HepG2 (cell line): ENCODE data around the gene GPSM1. TPM values are rescaled to one million over a fixed set of nuclear protein-coding genes. Genes with fewer than 3 reads are reported as not detected.

Experiments
- ATF7-NPFF ChIP-seq: sonication (generic); formaldehyde crosslinking; IDR thresholded peaks from 2 replicates; pipeline ENCODE4 v1.8.1; 2023; ENCODE audit warnings: mild to moderate bottlenecking, low read depth, missing genetic modification reagents, moderate library complexity
- CBFB ChIP-seq: sonication (generic); formaldehyde crosslinking; IDR thresholded peaks from 2 replicates; pipeline ENCODE4 v1.4.0; 2020; ENCODE audit warnings: missing genetic modification reagents
- CC2D1A ChIP-seq: sonication (generic); formaldehyde crosslinking; IDR thresholded peaks from 2 replicates; pipeline ENCODE4 v1.8.1; 2023; ENCODE audit warnings: mild to moderate bottlenecking, missing genetic modification reagents
- CCDC6 ChIP-seq: sonication (generic); formaldehyde crosslinking; IDR thresholded peaks from 2 replicates; pipeline ENCODE4 v1.8.1; 2022; ENCODE audit warnings: mild to moderate bottlenecking, missing genetic modification reagents, moderate library complexity
- GPN1 ChIP-seq: sonication (generic); formaldehyde crosslinking; IDR thresholded peaks from 2 replicates; pipeline ENCODE4 v1.5.1; 2020; ENCODE audit warnings: missing genetic modification reagents, borderline replicate concordance
- HNRNPL ChIP-seq: fragments of 200-400 bp; formaldehyde crosslinking; IDR thresholded peaks from 2 replicates; pipeline ENCODE4 v1.6.1; 2017; ENCODE audit warnings: mild to moderate bottlenecking, low read depth, low read length
- HOXD1 ChIP-seq: sonication (generic); formaldehyde crosslinking; IDR thresholded peaks from 2 replicates; pipeline ENCODE4 v1.5.0; 2020; ENCODE audit warnings: missing genetic modification reagents
- ISL2 ChIP-seq: sonication (generic); formaldehyde crosslinking; IDR thresholded peaks from 2 replicates; pipeline ENCODE4 v1.5.0; 2020; ENCODE audit warnings: missing genetic modification reagents
- JDP2 ChIP-seq: sonication (generic); formaldehyde crosslinking; IDR thresholded peaks from 2 replicates; pipeline ENCODE4 v1.8.1; 2022; ENCODE audit warnings: missing genetic modification reagents, borderline replicate concordance
- NFE2L2 ChIP-seq: fragments of 150-350 bp; IDR thresholded peaks from 2 replicates; pipeline ENCODE4 v1.6.1; 2014; ENCODE audit warnings: low read length
- ONECUT2 ChIP-seq: sonication (generic); formaldehyde crosslinking; IDR thresholded peaks from 2 replicates; pipeline ENCODE4 v1.4.0; 2020; ENCODE audit warnings: missing genetic modification reagents
- ZFP36L1 ChIP-seq: sonication (generic); formaldehyde crosslinking; IDR thresholded peaks from 2 replicates; pipeline ENCODE4 v1.8.0; 2022; ENCODE audit warnings: mild to moderate bottlenecking, missing genetic modification reagents, moderate library complexity
- ZFP82 ChIP-seq: sonication (generic); formaldehyde crosslinking; IDR thresholded peaks from 2 replicates; pipeline ENCODE4 v1.5.1; 2020; ENCODE audit warnings: mild to moderate bottlenecking, missing genetic modification reagents, borderline replicate concordance
- ZIK1 ChIP-seq: sonication (generic); formaldehyde crosslinking; IDR thresholded peaks from 2 replicates; pipeline ENCODE4 v1.5.0; 2020; ENCODE audit warnings: mild to moderate bottlenecking, low read depth, missing genetic modification reagents, borderline replicate concordance
- ZMYM3 ChIP-seq: sonication (generic); formaldehyde crosslinking; IDR thresholded peaks from 2 replicates; pipeline ENCODE4 v1.5.1; 2020; ENCODE audit warnings: mild to moderate bottlenecking, missing genetic modification reagents
- ZNF207 ChIP-seq: fragments of 450-650 bp; IDR thresholded peaks from 2 replicates; pipeline ENCODE4 v1.6.1; 2016; ENCODE audit warnings: antibody characterized with exemption, borderline replicate concordance
- ZNF556 ChIP-seq: sonication (generic); formaldehyde crosslinking; IDR thresholded peaks from 2 replicates; pipeline ENCODE4 v1.4.0; 2020; ENCODE audit warnings: mild to moderate bottlenecking, missing genetic modification reagents, borderline replicate concordance
- ZNF782 ChIP-seq: sonication (generic); formaldehyde crosslinking; IDR thresholded peaks from 2 replicates; pipeline ENCODE4 v1.4.0; 2020; ENCODE audit warnings: missing genetic modification reagents, mild to moderate bottlenecking, borderline replicate concordance
- polyA plus RNA-seq, 8 experiments: library from polyadenylated mRNA; depleted of rRNA in 3 of 8; stranded (reverse) in 7 of 8; unstranded in 1 of 8; fragments of >200 nt; fragmentation: Illumina TruSeq in 4 of 8; extraction: Trizol in 4 of 8; gene quantifications; 2 replicates each; pipeline versions ENCODE4 v1.2.1 to v1.2.3, GENCODE V29; 2011 to 2016; ENCODE audit warnings: low read depth in 4 of 8, missing spikeins in 1 of 8, mixed read lengths in 1 of 8; ENCODE audit not compliant: insufficient read depth in 1 of 8
- total RNA-seq, 5 experiments: library from RNA; depleted of rRNA; stranded (reverse); fragments of >200 nt; fragmentation: Illumina TruSeq; extraction: Trizol; gene quantifications; 2 replicates each; pipeline ENCODE4 v1.2.3, GENCODE V29; 2016; ENCODE audit warnings: low read depth in 1 of 5
- TF ChIP-seq, protein P1 (sequence below): sonication (generic); formaldehyde crosslinking; IDR thresholded peaks from 2 replicates; pipeline ENCODE4 v1.5.0; 2020; ENCODE audit warnings: missing genetic modification reagents
- TF ChIP-seq, protein P2 (sequence below): sonication (generic); formaldehyde crosslinking; IDR thresholded peaks from 2 replicates; pipeline ENCODE4 v1.5.0; 2020; ENCODE audit warnings: missing genetic modification reagents
- TF ChIP-seq, protein P3 (sequence below): sonication (generic); formaldehyde crosslinking; IDR thresholded peaks from 2 replicates; pipeline ENCODE4 v1.5.1; 2020; ENCODE audit warnings: mild to moderate bottlenecking, missing genetic modification reagents, borderline replicate concordance
- TF ChIP-seq, protein P4 (sequence below): sonication (generic); formaldehyde crosslinking; IDR thresholded peaks from 2 replicates; pipeline ENCODE4 v1.8.0; 2023; ENCODE audit warnings: mild to moderate bottlenecking, missing genetic modification reagents
- TF ChIP-seq, protein P5 (sequence below): sonication (generic); formaldehyde crosslinking; IDR thresholded peaks from 2 replicates; pipeline ENCODE4 v1.4.0; 2020; ENCODE audit warnings: mild to moderate bottlenecking, missing genetic modification reagents
- TF ChIP-seq, protein P6 (sequence below): sonication (generic); formaldehyde crosslinking; IDR thresholded peaks from 2 replicates; pipeline ENCODE4 v1.4.0; 2020; ENCODE audit warnings: missing genetic modification reagents

Gene GPSM1
- total and polyA plus RNA-seq, 2 of the 13 experiments (the other 11 are each of a cell fraction or from before 2014, with no cell fraction given): 1.0 to 2.4 TPM

DNA sequence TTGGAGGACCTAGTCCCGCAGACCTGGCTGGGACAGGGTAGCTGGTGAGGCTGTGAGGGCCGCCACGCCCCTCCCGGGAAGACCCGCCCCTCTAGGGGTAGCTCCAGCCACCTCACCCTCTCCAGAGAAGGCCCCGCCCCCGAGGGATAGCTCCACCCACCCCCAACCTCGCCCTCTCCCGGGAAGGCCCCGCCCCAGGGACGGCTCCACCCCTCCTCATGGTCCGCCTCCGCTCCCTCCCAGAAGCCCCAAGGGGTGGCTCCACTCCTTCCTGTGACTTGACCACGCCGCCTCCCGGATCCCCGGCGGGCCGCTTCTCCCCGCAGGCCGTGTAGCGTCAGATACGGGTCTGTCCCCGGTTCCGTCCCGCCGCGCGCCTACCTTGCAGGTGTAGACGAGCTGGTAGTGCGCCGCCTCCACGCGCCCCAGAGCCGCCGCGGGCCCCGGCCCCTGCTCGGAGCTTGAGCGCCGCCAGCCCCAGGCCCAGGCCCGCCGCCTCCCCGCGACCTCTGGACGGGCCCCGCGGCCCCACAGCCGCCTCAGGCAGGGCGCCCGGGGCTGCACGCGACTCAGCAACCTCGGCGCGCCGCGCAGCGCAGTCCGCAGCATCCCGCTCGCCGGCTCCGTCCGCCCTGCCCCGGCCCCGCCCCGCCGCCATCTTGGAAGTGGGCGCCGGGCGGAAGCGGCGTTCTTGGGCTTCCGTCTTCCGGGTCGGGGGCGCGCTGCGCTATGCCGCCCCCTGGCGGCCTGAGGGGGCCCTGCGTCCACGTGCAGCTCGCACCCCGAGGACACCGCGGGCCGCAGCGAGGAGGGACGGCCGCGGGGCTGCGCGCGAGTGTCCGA lies 36.0 kb downstream of the GPSM1 start, which contains the start of gene DNLZ (continued):
- TF ChIP-seq, protein P1, sequence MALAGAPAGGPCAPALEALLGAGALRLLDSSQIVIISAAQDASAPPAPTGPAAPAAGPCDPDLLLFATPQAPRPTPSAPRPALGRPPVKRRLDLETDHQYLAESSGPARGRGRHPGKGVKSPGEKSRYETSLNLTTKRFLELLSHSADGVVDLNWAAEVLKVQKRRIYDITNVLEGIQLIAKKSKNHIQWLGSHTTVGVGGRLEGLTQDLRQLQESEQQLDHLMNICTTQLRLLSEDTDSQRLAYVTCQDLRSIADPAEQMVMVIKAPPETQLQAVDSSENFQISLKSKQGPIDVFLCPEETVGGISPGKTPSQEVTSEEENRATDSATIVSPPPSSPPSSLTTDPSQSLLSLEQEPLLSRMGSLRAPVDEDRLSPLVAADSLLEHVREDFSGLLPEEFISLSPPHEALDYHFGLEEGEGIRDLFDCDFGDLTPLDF (CRISPR knock-in tag): peak; percentile 62; the same call in 1 of the 2 replicates
- no peak for TF ChIP-seq GPN1
- TF ChIP-seq ZFP82 (CRISPR knock-in tag): no peak
- no peak; the same call in 1 of the 2 replicates for TF ChIP-seq HOXD1 (CRISPR knock-in tag)
- peak; percentile 95 for TF ChIP-seq CCDC6 (CRISPR knock-in tag)
- TF ChIP-seq, protein P2, sequence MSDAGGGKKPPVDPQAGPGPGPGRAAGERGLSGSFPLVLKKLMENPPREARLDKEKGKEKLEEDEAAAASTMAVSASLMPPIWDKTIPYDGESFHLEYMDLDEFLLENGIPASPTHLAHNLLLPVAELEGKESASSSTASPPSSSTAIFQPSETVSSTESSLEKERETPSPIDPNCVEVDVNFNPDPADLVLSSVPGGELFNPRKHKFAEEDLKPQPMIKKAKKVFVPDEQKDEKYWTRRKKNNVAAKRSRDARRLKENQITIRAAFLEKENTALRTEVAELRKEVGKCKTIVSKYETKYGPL (CRISPR knock-in tag): no peak
- TF ChIP-seq, protein P3, sequence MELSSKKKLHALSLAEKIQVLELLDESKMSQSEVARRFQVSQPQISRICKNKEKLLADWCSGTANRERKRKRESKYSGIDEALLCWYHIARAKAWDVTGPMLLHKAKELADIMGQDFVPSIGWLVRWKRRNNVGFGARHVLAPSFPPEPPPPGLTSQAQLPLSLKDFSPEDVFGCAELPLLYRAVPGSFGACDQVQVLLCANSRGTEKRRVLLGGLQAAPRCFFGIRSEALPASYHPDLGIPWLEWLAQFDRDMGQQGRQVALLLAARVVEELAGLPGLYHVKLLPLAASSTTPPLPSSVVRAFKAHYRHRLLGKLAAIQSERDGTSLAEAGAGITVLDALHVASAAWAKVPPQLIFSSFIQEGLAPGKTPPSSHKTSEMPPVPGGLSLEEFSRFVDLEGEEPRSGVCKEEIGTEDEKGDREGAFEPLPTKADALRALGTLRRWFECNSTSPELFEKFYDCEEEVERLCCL (CRISPR knock-in tag): no peak
- TF ChIP-seq ISL2: peak; percentile 37; the same call in 1 of the 2 replicates
- TF ChIP-seq, protein P4, sequence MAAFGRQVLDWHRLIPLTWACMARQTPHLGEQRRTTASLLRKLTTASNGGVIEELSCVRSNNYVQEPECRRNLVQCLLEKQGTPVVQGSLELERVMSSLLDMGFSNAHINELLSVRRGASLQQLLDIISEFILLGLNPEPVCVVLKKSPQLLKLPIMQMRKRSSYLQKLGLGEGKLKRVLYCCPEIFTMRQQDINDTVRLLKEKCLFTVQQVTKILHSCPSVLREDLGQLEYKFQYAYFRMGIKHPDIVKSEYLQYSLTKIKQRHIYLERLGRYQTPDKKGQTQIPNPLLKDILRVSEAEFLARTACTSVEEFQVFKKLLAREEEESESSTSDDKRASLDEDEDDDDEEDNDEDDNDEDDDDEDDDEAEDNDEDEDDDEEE: no peak
- no peak for TF ChIP-seq ZNF782
- TF ChIP-seq CC2D1A (CRISPR knock-in tag): no peak
- TF ChIP-seq JDP2 (CRISPR knock-in tag): peak; percentile 64; the same call in 1 of the 2 replicates
- 0 out of 2 replicates have a peak, but pooled peaks have one; percentile 34 for TF ChIP-seq ZIK1 (CRISPR knock-in tag)
- TF ChIP-seq, protein P5, sequence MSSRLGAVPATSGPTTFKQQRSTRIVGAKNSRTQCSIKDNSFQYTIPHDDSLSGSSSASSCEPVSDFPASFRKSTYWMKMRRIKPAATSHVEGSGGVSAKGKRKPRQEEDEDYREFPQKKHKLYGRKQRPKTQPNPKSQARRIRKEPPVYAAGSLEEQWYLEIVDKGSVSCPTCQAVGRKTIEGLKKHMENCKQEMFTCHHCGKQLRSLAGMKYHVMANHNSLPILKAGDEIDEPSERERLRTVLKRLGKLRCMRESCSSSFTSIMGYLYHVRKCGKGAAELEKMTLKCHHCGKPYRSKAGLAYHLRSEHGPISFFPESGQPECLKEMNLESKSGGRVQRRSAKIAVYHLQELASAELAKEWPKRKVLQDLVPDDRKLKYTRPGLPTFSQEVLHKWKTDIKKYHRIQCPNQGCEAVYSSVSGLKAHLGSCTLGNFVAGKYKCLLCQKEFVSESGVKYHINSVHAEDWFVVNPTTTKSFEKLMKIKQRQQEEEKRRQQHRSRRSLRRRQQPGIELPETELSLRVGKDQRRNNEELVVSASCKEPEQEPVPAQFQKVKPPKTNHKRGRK: no peak
- TF ChIP-seq NFE2L2: no peak
- TF ChIP-seq ZFP36L1: no peak; the same call in 1 of the 2 replicates
- 0 out of 2 replicates have a peak, but pooled peaks have one; percentile 25 for TF ChIP-seq HNRNPL
- peak; percentile 97 for TF ChIP-seq ZNF556 (CRISPR knock-in tag)
- no peak for TF ChIP-seq ZMYM3 (CRISPR knock-in tag)
- TF ChIP-seq ONECUT2 (CRISPR knock-in tag): no peak
- TF ChIP-seq, protein P6, sequence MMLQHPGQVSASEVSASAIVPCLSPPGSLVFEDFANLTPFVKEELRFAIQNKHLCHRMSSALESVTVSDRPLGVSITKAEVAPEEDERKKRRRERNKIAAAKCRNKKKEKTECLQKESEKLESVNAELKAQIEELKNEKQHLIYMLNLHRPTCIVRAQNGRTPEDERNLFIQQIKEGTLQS: peak; percentile 46
- peak; percentile 96 for TF ChIP-seq ATF7-NPFF (CRISPR knock-in tag)
- TF ChIP-seq ZNF207: no peak
- peak; percentile 18; the same call in 1 of the 2 replicates for TF ChIP-seq CBFB (CRISPR knock-in tag)
